NCI-H2081 (cell line): ENCODE data around the gene ELMO1.

ENCODE experiments used
- DNase-seq, 2 experiments: peaks; one replicate each; lab custom pipeline; 2025; lab: John Stamatoyannopoulos, UW

ELMO1 gene

DNA sequence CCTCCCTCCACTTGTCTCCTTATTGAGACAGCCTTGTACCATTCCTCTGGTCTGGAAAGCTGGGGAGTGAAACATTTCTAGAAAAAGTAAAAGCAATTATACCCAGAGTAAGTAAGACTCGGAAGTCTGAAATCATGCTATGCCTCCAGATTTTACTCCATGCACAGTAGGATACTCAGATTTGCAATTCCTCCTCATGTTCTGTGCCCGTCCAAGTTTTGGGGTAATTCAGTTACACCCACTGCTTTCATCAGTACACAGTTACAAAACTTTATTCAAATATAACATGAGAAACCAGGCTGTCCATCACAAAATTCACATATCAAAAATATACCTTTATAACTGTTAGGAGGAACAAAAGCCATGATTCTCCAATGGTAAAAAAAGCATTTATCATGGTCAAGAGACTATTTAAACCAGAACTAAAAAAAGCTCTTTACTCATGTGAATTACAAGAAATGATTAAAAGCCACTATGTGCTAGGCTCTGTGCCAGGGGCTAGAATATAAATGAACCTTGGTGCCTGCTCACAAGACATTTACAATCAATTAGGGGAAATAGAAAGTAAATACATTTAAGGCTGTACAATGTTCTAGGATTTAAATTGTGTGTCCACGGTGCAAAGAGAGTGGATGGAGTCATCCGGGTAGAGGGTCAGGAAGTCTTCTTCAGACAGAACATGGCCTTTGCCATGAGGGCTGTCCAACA is 320.2 kb downstream of the ELMO1 start:
- DNase-seq: peak; percentile 33 to 53

DNA sequence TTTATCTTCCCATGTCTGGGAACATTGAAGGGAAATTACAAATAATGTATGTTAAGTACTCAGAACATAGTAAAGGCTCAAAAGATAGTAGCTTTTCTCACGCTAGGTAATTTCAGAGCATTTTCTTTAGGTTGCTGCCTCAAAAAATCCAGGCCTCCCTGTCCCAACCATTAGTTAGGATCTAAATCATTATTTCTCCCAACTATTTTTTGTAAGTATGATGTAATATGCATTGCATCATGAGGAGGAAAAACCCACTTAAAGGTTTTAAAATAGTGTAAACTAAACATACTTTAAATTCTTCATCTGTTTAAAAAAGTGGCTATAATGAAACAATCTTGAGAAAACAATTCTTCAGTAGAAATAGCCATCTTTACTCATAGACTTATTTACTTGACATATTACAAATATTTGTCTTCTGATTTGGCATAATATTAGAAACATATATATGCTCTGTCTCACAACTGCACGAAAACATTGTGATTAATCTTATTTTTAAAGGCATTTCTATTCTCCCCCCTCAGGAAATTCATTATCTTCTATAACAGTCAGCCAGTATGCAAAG is 329.3 kb downstream of the ELMO1 start:
- DNase-seq: no peak

DNA sequence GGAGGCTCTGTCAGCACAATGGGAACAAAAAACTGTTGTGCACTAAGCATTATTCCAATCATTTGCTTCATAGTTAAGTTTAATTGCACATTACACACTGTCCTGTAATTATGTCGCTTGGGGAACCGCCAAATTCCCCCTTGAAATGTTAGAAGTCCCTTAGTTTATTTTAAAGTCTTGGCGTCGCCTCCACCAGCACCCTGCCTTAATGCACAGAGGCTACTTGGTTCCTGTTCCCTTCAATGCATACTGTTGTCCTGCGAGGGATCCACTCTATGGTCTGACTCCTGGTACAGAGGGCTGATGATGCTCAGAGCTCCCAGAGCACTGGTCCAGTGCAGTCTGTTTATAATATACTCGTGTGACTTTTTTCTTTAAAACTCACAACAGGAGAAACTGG is 330.7 kb downstream of the ELMO1 start:
- DNase-seq: peak; percentile 58 to 80

DNA sequence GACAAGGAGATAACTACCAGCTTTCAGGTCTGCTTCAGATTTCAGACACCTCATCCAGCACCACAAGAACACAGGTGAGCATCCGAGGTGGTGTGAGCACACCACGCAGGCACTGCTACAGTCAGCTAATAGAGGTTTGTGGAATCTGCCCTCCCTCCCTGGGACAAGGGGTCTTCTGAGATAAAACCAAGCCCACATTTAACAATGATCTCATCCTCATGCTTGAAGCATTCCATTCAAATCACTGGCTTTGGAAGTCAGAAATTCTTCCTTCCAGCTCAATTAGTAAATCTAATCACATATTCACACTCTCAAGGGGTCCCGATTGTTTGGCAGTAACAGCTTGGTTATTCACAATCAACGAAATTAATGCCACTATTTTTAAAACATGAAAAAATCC is 331.4 kb downstream of the ELMO1 start:
- DNase-seq: peak in 1 of 2 experiments; percentile 5

DNA sequence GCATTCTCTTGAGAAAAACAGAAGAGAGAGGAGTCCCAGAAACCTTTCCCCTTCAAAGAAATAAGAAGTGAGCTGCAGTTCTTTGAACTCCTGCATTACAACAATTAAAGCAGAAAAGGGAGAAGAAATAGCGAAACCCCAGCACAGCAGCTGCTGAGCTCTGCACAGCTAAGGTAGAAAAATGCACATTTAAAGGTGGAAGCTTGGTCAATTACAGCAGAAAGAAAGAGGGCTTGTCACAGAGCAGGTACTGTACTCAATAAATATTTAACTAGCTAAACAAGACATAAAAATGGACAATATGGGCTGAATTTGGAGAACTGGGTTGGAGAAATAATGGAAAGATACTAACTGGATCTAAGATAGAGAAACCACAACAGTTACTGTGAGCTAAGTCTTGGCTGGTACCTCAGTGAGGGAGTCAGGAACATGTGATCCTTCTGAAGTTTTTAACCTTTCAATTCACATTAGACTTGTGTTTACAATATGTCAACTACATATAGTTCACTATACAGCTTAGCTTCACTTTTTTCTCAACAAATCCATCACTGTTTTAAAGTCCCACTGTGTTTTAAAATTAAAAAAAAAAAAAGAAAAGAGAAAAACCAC is 332.5 kb downstream of the ELMO1 start:
- DNase-seq: no peak

DNA sequence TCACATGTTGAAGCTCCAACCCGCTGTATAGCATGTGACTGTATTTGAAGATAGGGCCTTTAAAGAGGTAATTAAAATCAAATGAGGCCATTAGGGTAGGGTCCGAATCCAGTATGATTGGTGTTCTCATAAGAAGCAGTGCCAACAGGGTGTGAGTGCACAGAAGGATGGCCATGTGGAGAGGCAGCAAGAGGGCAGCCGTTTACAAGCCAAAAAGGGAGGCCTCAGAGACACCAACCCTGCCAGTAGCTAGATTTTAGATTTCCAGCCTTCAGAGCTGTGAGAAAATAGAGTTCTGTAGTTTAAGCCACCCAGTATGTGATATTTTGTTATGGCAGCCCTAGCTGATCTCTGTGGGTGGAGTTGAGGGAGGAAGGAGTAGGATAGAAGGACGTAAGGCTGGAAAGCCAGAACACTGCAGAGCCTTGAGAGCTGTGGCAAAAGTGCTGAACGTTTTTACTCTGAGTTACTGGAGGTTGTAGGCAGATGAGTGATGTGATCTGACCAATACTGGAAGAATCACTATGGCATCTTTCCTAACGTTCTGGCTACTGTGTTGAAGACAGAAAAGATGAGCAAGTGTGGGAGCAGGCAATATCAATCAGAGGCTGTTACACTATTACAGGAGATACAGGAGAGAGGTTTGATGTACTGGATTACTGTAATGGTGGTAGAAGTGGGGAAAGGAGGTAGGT is 334.9 kb downstream of the ELMO1 start:
- DNase-seq: no peak

DNA sequence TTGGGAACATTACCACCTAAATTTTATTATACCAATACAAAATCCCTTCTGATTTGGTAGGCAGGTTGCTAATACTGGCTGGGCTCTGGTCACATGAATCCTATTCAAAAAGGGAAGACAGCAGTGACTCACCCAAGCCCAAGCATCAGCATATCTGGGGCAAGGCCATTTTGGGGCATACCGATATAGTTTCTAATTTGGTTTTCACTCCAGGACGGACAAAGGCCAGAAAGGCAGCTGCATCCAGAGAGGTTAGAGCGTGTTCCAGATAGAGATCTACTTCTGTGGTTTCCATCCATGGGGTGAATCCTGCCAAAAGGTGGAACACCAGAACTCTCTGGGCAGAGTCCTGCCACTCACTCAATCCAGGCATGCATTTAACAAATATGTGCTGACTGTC is 335.8 kb downstream of the ELMO1 start:
- DNase-seq: no peak

DNA sequence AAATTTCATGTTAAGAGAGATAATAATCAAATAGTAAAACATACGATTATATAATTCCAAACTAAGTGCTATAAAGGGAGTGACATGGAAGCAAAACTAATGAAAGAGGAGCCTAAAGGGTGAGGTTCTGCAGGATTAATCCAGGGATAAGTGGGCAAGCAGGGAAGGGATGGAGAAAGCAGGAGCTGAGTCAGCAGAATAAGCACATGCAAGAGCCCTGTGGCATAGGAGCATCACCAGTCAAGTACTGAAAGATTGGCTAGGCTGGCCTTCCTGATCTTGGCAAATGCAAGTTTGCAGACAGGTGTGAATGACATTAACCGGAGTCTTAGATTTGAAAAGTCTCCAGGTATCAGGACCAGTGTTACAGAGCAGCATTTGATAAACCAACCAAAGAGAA is 336.4 kb downstream of the ELMO1 start:
- no peak for DNase-seq

DNA sequence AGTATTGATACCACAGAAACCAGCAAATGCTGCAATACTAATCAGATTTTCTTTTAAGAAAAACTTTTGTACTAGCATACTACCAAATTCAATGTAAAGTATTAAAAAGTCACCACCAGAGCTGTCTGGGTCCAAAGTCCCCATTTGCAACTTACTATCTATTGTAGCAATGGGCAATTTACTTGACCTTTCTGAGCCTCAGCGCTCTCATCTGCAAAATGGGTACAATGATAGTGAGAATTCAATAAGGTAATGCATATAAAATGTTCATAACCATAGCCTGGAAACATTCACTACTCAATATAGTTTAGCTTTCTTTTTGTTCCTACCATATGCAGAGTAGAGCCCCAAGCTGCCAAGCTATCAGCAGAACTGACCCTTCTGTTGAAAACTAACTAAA is 337.2 kb downstream of the ELMO1 start:
- no peak for DNase-seq

DNA sequence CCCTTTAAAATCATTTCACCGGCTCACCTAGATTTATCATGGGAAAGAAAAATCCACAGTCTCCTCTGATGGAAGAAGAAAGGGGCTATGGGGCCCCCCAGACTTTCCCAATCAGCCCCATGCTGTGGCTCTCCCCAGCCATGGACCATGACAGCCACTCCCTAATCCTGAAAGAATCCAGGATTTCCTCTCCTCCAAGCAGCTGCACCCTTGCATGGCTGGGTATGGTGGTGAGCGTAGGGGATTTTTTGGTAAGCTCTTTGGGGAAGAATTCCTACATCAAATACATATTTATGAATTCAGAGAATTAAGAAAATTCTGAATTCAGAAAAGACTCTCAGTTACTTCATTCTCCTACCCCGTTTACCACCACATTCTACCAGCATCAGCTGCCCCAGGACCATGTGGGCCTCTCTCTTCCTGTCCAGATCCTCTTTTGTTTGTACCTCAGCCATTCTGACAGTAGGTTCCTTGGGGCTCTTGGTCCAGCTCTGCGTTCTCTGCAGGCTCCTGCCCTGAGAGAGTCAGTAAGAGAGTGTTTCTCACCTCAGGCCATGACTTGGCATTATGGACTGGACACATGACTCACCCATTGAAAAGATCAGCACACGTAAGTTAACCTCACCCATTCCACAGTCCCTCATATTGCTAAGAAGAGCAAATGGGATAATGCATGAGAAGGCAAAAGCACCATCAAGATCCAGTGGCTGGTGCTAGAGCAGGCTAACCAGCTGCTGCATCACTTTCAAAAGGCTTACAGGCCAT is 337.8 kb downstream of the ELMO1 start:
- no peak for DNase-seq

DNA sequence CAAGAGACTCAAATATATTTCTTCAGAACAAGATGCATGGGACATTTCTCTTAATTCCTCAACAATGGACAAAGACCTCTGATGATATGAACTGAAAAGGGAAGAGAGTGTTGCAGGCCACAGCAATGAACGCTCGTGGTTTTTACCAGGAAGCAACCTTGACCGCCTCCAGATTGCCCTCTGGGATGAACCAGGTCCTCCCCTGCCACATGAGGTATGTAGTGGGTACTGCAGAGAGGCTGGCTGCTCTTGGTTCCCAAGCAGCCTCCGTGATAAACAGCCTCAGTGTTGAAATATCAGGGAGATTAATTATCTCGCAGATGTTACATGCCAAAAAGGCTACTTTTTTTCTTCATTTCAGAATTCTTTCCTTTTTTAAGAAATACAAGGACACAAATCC is 338.8 kb downstream of the ELMO1 start:
- DNase-seq: no peak

DNA sequence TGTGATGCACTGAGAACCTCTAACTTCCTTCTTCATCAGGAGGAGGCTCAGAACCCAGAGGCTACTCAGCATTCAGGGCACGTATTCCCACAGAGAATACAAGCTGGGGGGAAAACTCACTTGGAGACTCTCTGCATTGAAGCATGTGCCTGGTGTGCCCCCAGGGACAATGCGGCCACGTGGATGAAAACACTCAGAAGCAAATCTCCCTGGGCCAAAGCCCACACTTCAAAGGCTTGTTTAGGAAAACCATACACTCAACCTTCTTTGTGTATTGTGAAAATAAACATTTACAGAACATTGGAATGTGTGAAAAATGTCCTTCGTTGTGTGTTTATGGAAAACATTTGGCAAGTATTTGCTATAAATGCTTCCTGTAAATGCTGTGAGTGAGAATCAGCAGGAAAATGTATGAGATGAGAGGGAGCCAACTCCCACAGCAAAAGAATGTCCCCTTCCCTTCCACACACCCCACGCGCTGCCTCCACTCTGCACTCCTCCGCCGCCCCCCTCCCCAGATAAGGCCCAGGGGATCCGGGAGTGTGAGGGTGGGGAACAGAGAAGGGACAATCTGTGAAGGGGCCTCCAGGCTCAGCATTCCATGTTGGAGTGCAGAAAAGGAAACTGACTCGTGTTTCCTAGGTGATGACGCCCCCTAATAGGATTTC is 339.5 kb downstream of the ELMO1 start:
- DNase-seq: no peak

DNA sequence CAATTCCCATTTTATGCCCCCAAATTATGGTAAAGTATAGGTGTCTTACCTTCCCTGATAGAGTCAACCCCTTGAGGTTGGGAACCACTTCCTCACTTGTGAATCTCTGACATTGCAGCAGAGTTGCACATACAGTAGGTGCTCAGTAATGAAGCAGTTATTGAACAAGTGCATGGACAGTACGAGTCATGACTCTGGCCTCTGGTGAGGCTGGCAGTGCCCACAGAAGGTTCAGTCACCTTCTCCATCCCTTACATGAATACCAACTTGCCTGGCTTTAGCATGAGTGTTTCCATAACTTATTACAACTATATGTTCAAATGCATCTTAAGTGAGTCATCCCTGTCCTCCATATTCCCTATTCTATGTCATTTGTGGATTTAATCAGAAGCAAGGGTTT is 340.0 kb downstream of the ELMO1 start:
- DNase-seq: no peak

DNA sequence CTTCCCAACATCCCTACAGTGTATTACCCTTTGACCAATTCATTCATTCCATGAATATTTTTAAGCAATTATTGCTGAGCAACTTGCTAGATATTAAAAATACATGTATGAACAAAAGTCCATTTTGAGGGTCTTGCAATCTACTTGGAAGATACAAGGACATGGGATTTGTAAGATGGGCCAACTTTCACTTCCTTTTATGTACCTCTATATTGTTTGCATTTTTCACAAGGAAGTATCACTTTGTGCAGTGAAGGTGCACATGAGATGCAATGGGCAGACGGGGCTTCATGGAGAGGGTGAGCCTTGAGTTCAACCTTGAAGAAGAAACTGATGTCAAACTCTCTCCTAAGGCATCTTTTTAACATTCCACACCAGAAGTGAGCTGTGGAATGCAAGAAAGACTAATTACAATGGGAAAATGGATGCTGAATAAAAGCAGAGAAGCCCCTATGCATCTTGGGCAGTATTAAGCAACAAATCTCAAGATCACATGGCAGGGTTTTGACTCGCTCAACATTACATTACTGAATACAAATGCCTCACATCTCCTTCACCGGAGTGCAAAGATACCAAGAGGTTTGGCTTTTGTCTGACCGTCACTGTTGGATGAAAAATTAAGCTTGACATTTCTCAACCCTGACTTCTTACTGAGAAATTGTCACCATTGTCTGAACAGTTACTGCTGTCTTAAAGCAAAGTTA is 341.5 kb downstream of the ELMO1 start:
- DNase-seq: no peak

DNA sequence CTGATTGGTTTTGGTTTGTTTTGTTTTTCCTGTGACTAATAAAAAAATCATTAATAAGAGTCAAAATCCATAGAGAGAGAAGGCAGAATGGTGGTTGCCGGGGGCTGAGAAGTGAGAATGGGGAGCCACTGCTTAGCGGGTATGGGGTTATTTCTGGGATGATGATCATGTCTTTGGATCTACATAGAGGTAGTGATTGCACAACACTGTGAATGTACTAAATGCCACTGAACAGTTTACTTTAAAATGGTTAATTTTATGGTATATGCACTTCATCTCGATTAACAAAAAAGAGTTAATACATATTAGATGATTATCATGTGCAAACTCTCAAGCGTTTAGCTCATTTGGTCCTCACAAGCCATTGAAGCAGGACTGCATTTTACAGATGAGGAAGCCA is 342.9 kb downstream of the ELMO1 start:
- no peak for DNase-seq

DNA sequence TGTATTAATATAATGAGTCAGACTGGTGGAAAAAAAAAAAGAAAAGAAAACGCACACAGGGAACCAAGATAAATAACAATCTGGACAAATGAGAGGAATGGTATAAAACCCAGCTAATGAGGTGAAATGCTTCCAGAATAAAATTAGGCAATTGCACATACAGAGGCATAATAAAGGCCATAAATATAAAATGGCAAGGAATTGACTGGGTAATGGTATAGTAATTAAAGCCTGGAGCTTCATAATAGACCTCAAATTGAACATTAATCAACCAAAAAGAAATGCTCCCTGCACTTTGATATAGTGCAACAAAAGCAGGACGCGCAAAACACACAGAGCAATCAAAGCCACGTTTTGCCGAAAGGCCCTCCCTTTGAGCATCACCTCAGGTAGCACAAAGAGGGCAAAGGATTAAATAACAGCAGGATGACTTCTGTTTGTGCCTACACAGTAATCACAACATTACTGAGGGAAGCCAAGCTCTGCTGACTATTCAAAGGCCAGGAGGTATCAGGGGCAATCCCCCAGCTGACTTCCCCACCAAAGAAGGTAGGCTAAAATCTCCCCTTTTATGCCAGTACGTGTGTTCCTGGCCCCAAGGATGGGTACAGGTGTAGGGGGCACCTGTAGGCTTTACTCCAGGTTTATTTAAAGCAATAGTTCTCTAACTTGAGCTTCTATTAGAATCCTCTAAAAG is 343.7 kb downstream of the ELMO1 start:
- DNase-seq: peak; percentile 78 to 93

DNA sequence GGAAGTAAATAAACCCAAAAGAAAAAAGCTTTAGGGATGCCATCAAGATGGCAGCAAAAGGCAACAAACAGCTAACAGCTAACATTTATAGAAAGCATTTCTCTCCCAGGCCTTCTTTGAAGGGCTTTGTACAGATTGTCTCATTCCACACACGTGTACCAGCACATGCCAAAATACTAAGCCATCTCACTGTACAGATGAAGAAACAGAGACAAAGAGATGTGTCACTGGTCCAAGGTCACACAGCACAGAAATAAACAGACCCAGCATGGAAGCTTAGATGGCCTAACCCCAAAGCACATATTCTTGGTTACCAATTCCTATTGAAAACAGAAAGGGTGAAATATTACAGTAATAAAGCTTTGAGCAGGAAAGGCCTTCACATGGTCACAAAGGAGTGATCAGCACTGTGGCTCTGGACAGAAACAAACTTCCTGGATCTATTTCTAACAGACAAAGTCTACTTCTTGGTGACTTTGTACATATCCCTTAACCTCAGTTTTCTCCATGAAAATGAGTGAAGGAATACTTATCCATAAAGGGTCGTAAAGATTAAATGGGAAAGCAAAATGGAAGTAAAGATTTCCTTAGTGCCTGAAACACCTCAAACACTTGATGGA is 346.0 kb downstream of the ELMO1 start:
- no peak for DNase-seq

DNA sequence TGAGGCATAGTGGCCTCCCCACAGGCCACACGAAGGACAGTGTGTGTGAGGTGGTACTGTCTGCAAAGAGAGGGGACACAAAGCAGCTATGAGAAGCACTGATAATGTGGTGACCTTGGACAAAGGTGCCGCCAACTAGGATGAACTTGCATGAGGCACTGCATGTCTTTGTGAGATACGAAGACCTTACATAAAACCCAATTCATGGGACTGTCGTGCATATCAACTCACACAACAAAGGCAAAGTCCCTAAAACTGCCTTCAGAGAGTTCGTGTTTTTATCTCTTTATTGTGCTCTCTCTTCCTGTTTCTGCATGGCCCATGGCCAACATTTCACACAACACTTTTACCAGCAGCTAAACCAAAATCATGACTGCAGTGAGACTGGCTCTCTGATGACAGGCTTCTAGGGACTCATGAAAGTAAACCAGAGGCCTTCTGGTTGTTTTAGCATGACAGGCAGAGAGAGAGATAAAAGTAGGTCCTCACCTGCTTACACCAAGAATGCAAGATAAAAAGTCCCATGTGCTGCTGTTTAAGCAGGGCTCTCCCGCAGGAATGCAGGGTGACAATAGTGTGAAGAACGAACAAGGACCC is 347.8 kb downstream of the ELMO1 start:
- DNase-seq: no peak

DNA sequence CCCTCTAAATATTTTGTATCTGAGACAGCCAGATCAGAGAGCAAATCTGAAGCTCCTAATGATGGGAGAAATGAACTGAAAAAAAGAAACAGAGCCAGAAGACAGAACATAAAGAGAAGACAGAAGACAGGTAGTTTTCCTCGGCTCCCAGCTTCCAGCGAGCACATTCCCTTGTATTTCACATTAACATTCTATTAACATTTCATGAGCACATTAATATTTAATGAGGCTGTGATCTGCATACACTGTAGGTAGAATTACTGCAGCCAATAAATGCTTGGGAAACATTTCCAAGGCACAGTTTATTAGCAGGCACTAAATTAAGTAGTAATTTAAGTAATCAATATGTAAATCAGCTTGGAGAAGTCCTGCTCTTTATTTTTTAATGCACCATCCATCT is 349.9 kb downstream of the ELMO1 start:
- DNase-seq: no peak

DNA sequence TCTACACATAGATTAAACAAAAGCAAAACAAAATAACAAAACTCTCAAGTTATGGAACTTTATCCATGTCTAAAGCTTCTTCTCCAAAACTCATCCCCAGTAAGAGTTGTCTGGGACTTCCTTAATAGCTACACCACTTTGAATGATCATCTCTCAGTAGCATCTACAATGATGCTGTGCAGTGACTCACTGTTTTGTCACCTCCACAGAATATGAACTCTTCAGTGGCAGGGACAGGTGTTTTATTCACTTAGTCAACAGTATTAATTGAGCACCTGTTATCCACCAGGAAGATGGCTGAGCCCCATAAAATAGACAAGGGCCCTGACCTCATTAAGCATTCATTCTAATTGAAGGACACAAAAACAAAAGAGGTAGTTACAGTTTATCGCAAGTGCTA is 350.7 kb downstream of the ELMO1 start:
- no peak for DNase-seq
